ENCODE measurements around the gene FKBP1B.

The FKBP1B gene

DNA sequence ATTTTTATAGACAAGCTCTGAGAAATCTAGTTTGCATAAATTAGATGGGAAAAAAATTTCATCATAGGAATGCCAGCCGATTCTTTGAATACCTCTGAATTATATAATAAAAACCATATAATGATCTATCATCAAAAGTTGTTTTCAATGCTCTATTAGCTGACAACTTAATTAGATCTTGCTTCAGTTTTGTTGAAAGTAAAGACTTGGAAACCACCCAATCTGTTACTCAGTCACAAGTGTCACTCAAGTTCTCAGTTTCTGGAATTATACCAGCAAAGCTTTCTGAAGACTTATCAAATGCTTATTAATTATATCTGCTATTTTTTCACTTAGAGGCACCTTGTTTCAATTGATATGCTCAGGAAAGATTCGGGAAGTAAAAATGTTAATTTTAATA lies 52.5 kb downstream of the FKBP1B start:
- H3K4me1 ChIP-seq (ENCODE audit: low read length), result no peaks in the 10 kb centered on the region
- no peaks in the 10 kb centered on the region for H3K36me3 ChIP-seq (replicated peaks; ENCODE audit: insufficient read depth, low read length)
- no peaks in the 10 kb centered on the region for H3K79me2 ChIP-seq (ENCODE audit: low read length)
- no peaks in the 10 kb centered on the region for H3K9me3 ChIP-seq (replicated peaks; ENCODE audit: insufficient read depth, low read length)
- H3K9me2 ChIP-seq (replicated peaks; ENCODE audit: insufficient read depth, low read length), result no peaks in the 10 kb centered on the region
- no peak overlapping the region for H3K4me2 ChIP-seq (ENCODE audit: low read depth, low read length)
- H3K9ac ChIP-seq (ENCODE audit: low read length), result no peak overlapping the region
- no peak overlapping the region for H2AFZ ChIP-seq (ENCODE audit: low read length)
- H3K27ac ChIP-seq (ENCODE audit: low read length), result no peak overlapping the region
- TF ChIP-seq EZH2phosphoT487 (IDR thresholded peaks at IDR 0.05; ENCODE audit: low read length) (no peak), EZH2 (optimal IDR thresholded peaks at IDR 0.05; ENCODE audit: low read depth, low read length) (no peak)
- TF ChIP-seq, protein P1, sequence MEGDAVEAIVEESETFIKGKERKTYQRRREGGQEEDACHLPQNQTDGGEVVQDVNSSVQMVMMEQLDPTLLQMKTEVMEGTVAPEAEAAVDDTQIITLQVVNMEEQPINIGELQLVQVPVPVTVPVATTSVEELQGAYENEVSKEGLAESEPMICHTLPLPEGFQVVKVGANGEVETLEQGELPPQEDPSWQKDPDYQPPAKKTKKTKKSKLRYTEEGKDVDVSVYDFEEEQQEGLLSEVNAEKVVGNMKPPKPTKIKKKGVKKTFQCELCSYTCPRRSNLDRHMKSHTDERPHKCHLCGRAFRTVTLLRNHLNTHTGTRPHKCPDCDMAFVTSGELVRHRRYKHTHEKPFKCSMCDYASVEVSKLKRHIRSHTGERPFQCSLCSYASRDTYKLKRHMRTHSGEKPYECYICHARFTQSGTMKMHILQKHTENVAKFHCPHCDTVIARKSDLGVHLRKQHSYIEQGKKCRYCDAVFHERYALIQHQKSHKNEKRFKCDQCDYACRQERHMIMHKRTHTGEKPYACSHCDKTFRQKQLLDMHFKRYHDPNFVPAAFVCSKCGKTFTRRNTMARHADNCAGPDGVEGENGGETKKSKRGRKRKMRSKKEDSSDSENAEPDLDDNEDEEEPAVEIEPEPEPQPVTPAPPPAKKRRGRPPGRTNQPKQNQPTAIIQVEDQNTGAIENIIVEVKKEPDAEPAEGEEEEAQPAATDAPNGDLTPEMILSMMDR (IDR thresholded peaks at IDR 0.05; ENCODE audit: low read length), result no peak
- H3F3A ChIP-seq (ENCODE audit: insufficient read depth, low read length), result no peaks in the 10 kb centered on the region
- H3K4me3 ChIP-seq (ENCODE audit: low read length), result no peak overlapping the region
- H4K20me1 ChIP-seq (ENCODE audit: insufficient read depth, low read length), result no peaks in the 10 kb centered on the region
- DNase-seq, result no peak
- no peaks in the 10 kb centered on the region for H3K27me3 ChIP-seq (replicated peaks; ENCODE audit: insufficient read depth, low read length)

DNA sequence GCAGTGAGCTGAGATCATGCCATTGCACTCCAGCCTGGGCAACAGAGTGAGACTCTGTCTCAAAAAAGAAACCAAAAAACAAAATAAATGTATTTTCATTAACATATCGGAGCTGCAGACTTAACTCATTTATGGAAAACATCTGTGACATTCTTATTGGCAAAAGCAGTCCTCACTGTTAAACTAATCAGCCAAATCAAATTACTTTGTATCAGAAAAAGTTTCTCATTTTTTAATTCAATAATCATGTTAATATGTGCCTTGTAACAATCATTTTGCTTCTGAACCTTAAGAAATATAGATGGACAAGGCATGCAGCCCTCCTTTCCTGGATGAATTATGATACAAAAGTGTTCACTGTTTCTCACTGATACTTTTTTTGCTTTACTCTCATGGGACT lies 53.1 kb downstream of the FKBP1B start:
- no peaks in the 10 kb centered on the region for H3K79me2 ChIP-seq (ENCODE audit: low read length)
- TF ChIP-seq, protein P1 (IDR thresholded peaks at IDR 0.05; ENCODE audit: low read length), result no peak
- TF ChIP-seq EZH2phosphoT487 (IDR thresholded peaks at IDR 0.05; ENCODE audit: low read length) (no peak), EZH2 (optimal IDR thresholded peaks at IDR 0.05; ENCODE audit: low read depth, low read length) (no peak)
- H3K4me1 ChIP-seq (ENCODE audit: low read length), result no peaks in the 10 kb centered on the region
- H3F3A ChIP-seq (ENCODE audit: insufficient read depth, low read length), result no peaks in the 10 kb centered on the region
- no peak overlapping the region for H3K9ac ChIP-seq (ENCODE audit: low read length)
- DNase-seq, result no peak
- H3K4me3 ChIP-seq (ENCODE audit: low read length), result no peak overlapping the region
- H2AFZ ChIP-seq (ENCODE audit: low read length), result no peak overlapping the region
- no peak overlapping the region for H3K4me2 ChIP-seq (ENCODE audit: low read depth, low read length)
- H3K9me3 ChIP-seq (replicated peaks; ENCODE audit: insufficient read depth, low read length), result no peaks in the 10 kb centered on the region
- no peaks in the 10 kb centered on the region for H3K9me2 ChIP-seq (replicated peaks; ENCODE audit: insufficient read depth, low read length)
- H4K20me1 ChIP-seq (ENCODE audit: insufficient read depth, low read length), result no peaks in the 10 kb centered on the region
- H3K27ac ChIP-seq (ENCODE audit: low read length), result no peak overlapping the region
- H3K36me3 ChIP-seq (replicated peaks; ENCODE audit: insufficient read depth, low read length), result no peaks in the 10 kb centered on the region
- no peaks in the 10 kb centered on the region for H3K27me3 ChIP-seq (replicated peaks; ENCODE audit: insufficient read depth, low read length)

DNA sequence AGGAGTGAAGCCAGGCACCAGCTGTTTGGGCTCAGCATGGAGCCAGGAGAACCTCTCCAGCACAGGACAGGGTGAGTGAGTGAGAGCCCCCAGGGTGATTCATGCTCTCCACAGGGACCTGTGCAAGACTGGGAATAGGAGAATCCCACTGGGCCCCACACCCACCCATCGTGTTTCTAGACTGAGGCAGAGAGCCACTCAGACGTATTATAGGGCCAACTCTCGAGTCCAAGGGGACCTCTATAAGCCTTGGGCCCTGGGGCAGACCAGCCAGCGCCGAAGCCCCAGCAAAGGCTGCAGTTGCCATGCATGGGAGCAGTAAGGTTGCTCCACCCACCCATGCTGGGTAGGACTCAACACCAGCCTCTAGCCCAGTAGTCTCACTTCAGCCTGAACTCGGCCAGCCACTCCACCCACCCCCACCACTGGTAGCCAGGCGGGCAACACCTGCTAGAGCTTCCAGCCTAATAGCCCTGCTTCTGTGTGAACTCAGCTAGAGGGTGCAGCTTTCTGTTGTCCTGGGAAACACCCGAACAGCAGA lies 54.6 kb downstream of the FKBP1B start:
- H3K9me2 ChIP-seq (replicated peaks; ENCODE audit: insufficient read depth, low read length), result no peaks in the 10 kb centered on the region
- no peaks in the 10 kb centered on the region for H3K36me3 ChIP-seq (replicated peaks; ENCODE audit: insufficient read depth, low read length)
- no peaks in the 10 kb centered on the region for H3K9me3 ChIP-seq (replicated peaks; ENCODE audit: insufficient read depth, low read length)
- TF ChIP-seq EZH2phosphoT487 (IDR thresholded peaks at IDR 0.05; ENCODE audit: low read length), result no peak
- no peak overlapping the region for H3K27ac ChIP-seq (ENCODE audit: low read length)
- no peak overlapping the region for H3K4me2 ChIP-seq (ENCODE audit: low read depth, low read length)
- H3F3A ChIP-seq (ENCODE audit: insufficient read depth, low read length), result no peaks in the 10 kb centered on the region
- no peak overlapping the region for H3K9ac ChIP-seq (ENCODE audit: low read length)
- no peaks in the 10 kb centered on the region for H4K20me1 ChIP-seq (ENCODE audit: insufficient read depth, low read length)
- H3K4me3 ChIP-seq (ENCODE audit: low read length), result no peak overlapping the region
- H3K79me2 ChIP-seq (ENCODE audit: low read length), result no peaks in the 10 kb centered on the region
- no peaks in the 10 kb centered on the region for H3K27me3 ChIP-seq (replicated peaks; ENCODE audit: insufficient read depth, low read length)
- H3K4me1 ChIP-seq (ENCODE audit: low read length), result no peaks in the 10 kb centered on the region
- no peak overlapping the region for H2AFZ ChIP-seq (ENCODE audit: low read length)
- DNase-seq, result no peak

DNA sequence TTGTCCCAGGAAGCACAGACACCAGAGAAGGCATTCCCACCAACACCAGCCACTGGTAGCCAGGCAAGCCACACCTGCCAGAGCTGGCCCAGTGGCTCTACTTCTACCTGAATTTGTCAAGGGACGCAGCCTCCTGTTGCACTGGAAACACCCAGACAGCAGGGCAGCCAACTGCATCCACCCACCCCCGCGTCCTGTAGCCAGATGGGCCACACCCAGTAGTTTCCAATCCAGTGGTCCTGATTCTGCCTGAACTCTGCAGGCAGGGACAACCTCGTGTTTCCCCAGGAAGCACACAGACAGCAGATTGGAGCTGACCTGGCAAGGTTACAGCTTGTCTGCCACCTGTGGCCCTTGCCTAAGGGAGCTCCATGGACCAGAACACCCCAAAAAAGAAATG lies 55.4 kb downstream of the FKBP1B start:
- Histone ChIP-seq H2AFZ (ENCODE audit: low read length) (no peak overlapping the region), H3K4me2 (ENCODE audit: low read depth, low read length) (no peak overlapping the region), H4K20me1 (ENCODE audit: insufficient read depth, low read length) (no peaks in the 10 kb centered on the region), H3K36me3 (replicated peaks; ENCODE audit: insufficient read depth, low read length) (no peaks in the 10 kb centered on the region), H3K27me3 (replicated peaks; ENCODE audit: insufficient read depth, low read length) (no peaks in the 10 kb centered on the region), H3K9me2 (replicated peaks; ENCODE audit: insufficient read depth, low read length) (no peaks in the 10 kb centered on the region), H3K4me1 (ENCODE audit: low read length) (no peaks in the 10 kb centered on the region), H3K9me3 (replicated peaks; ENCODE audit: insufficient read depth, low read length) (no peaks in the 10 kb centered on the region), H3K4me3 (ENCODE audit: low read length) (no peak overlapping the region), H3K79me2 (ENCODE audit: low read length) (no peaks in the 10 kb centered on the region), H3F3A (ENCODE audit: insufficient read depth, low read length) (no peaks in the 10 kb centered on the region), H3K9ac (ENCODE audit: low read length) (no peak overlapping the region), H3K27ac (ENCODE audit: low read length) (no peak overlapping the region)
- TF ChIP-seq, protein P1 (IDR thresholded peaks at IDR 0.05; ENCODE audit: low read length), result no peak
- TF ChIP-seq EZH2 (optimal IDR thresholded peaks at IDR 0.05; ENCODE audit: low read depth, low read length) (no peak), EZH2phosphoT487 (IDR thresholded peaks at IDR 0.05; ENCODE audit: low read length) (no peak)
- DNase-seq, result no peak
